ENCODE measurements around the gene PDE6A. TPM values are rescaled to one million over a fixed set of nuclear protein-coding genes. Genes with fewer than 3 reads are reported as not detected.

The PDE6A gene
- total and polyA plus RNA-seq, 2 of the 13 experiments (the other 11 are each of a cell fraction or from before 2014, with no cell fraction given) = 0.01 TPM; not detected in 1

DNA sequence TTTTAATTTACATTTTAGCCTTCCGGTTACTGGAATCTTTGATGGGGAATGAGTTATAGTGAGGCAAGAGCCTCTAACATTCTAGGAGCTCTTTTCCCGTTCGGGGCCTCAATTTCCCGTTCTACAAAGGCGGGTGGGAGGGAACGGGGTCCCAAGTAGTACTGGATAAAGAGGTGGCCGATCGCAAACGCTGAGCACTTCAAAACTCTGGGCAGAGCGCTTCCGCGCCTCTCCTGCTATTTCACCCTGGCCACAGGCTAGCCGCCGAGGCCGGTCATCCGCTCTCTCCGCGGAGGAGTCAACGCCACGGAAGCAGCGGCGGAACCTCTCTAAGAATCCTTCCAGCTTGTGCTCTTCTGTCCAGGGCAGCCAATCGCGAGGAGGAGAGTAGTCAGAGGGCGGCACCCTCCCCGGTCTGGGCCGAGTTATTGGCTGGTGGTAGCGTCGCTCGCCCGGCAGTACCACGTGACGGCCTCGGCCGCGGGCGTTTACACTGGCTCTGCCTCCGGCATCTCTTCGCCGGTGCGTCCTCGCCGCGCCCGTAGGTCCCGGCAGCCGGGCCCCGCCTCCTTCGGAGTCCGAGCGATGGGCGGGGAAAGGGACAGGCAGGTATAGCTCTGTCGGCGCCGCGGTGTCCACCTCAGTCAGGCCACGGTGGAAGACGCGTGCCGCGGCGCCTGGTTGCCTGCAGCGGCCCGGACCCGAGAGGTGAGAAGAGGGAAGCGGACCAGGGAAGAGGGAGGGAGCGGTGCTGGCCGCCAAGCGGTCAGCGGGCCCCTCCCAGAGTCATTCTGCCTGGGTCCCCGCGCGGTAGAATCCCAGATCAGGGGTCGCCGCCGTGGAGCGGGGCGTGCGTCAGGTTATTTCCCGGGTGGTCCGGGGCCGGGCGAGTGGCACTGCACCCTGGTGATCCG is 15.9 kb upstream of the PDE6A start, which contains the start of gene SLC26A2 (continued):
- peak; percentile 61; the same call in 1 of the 2 replicates for TF ChIP-seq E2F1 (CRISPR knock-in tag; IDR thresholded peaks at IDR 0.05)
- TF ChIP-seq, protein P1, sequence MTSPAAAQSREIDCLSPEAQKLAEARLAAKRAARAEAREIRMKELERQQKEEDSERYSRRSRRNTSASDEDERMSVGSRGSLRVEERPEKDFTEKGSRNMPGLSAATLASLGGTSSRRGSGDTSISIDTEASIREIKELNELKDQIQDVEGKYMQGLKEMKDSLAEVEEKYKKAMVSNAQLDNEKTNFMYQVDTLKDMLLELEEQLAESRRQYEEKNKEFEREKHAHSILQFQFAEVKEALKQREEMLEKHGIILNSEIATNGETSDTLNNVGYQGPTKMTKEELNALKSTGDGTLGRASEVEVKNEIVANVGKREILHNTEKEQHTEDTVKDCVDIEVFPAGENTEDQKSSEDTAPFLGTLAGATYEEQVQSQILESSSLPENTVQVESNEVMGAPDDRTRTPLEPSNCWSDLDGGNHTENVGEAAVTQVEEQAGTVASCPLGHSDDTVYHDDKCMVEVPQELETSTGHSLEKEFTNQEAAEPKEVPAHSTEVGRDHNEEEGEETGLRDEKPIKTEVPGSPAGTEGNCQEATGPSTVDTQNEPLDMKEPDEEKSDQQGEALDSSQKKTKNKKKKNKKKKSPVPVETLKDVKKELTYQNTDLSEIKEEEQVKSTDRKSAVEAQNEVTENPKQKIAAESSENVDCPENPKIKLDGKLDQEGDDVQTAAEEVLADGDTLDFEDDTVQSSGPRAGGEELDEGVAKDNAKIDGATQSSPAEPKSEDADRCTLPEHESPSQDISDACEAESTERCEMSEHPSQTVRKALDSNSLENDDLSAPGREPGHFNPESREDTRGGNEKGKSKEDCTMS (CRISPR knock-in tag; conservative IDR thresholded peaks at IDR 0.05) = no peak
- TF ChIP-seq, protein P2, sequence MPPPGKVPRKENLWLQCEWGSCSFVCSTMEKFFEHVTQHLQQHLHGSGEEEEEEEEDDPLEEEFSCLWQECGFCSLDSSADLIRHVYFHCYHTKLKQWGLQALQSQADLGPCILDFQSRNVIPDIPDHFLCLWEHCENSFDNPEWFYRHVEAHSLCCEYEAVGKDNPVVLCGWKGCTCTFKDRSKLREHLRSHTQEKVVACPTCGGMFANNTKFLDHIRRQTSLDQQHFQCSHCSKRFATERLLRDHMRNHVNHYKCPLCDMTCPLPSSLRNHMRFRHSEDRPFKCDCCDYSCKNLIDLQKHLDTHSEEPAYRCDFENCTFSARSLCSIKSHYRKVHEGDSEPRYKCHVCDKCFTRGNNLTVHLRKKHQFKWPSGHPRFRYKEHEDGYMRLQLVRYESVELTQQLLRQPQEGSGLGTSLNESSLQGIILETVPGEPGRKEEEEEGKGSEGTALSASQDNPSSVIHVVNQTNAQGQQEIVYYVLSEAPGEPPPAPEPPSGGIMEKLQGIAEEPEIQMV (CRISPR knock-in tag; IDR thresholded peaks at IDR 0.05; ENCODE audit: low read depth) = no peak
